ENCODE results near the gene ITGB7. TPM values are rescaled to one million over a fixed set of nuclear protein-coding genes. Genes with fewer than 3 reads are reported as not detected.

Gene ITGB7
- total and polyA plus RNA-seq, 2 donors (not counting 3 experiments of a cell fraction or from before 2014, with no cell fraction given) = 0.17 TPM; not detected in 1

GRCh38 chr12:53229454-53229853, 22.4 kb upstream of the ITGB7 start:
- DNase-seq (ENCODE audit: low read depth, low spot score) (no peak), FAIRE-seq (no peak)
- dilution Hi-C loops (cut with MboI; ENCODE audit: extremely low pct_ligation_motif_present, low sequenced_read_pairs) (no loop called here), intact Hi-C loops (cut with micrococcal nuclease) (no loop called here)
- CTCF ChIA-PET = interaction anchor here (0.8 to 2.0 kb wide), 3 partner anchors 9 to 66 kb away, joined by 3 to 5 read pairs (median 4); partner anchors contain the start of gene PFDN5
- Histone ChIP-seq H3K27me3 (ENCODE audit: control insufficient read depth in 2 of 2, insufficient read depth in 2 of 2, low read length in 2 of 2) (peaks cover 8 to 10% of the 10 kb centered on the region in 2 experiments), H3K79me2 (ENCODE audit: control insufficient read depth, insufficient read depth, low read length) (no peaks in the 10 kb centered on the region), H3K9me1 (replicated peaks; ENCODE audit: control insufficient read depth, extremely low read depth, insufficient read depth, low read length) (no peaks in the 10 kb centered on the region), H3K9me3 (replicated peaks; ENCODE audit: control insufficient read depth, insufficient read depth, low read length) (no peaks in the 10 kb centered on the region), H2AFZ (ENCODE audit: low read depth, low read length) (no peak overlapping the region), H3K4me2 (ENCODE audit: insufficient read depth, low read length) (no peak overlapping the region), H3K4me3 (replicated peaks in 1 of 3; ENCODE audit: insufficient read depth in 1 of 3, low read depth in 1 of 3, low read length in 3 of 3) (no peak overlapping the region), H3K4me1 (ENCODE audit: control insufficient read depth, extremely low read depth, insufficient read depth, low read length) (no peaks in the 10 kb centered on the region), H3K36me3 (ENCODE audit: control insufficient read depth in 2 of 2, extremely low read depth in 1 of 2, insufficient read depth in 2 of 2, low read length in 2 of 2) (no peaks in the 10 kb centered on the region), H3K9ac (replicated peaks; ENCODE audit: extremely low read depth, insufficient read depth, low read length) (no peak overlapping the region), H3K27ac (ENCODE audit: insufficient read depth, low read depth, low read length) (no peak overlapping the region), H4K20me1 (replicated peaks; ENCODE audit: control insufficient read depth, extremely low read depth, insufficient read depth, low read length) (no peaks in the 10 kb centered on the region)
- POLR2A ChIA-PET = no interaction called here
- TF ChIP-seq CTCF (IDR thresholded peaks at IDR 0.05; ENCODE audit: extremely low read depth in 1 of 2, insufficient read depth in 1 of 2, low read depth in 1 of 2, low read length in 2 of 2) = no peak
- TF ChIP-seq POLR2AphosphoS5 (IDR thresholded peaks at IDR 0.05; ENCODE audit: insufficient read depth, low read depth, low read length) = no peak
- no peak for TF ChIP-seq EZH2 (IDR thresholded peaks at IDR 0.05; ENCODE audit: borderline replicate concordance, low read depth, low read length, severe bottlenecking)
- TF ChIP-seq MYC (IDR thresholded peaks at IDR 0.05; ENCODE audit: low read depth, low read length) = no peak
- TF ChIP-seq GATA2 (IDR thresholded peaks at IDR 0.05; ENCODE audit: insufficient read depth, insufficient read length, low read depth, low read length) = no peak
- TF ChIP-seq POLR2A (IDR thresholded peaks at IDR 0.05; ENCODE audit: low read depth, low read length) = no peak
- no peak for TF ChIP-seq FOS (IDR thresholded peaks at IDR 0.05; ENCODE audit: borderline replicate concordance, insufficient read depth, low read length)
- no peak for TF ChIP-seq JUN (IDR thresholded peaks at IDR 0.05; ENCODE audit: borderline replicate concordance, insufficient read depth, insufficient read length, low read depth)
- TF ChIP-seq MAX (IDR thresholded peaks at IDR 0.05; ENCODE audit: insufficient read depth, insufficient read length) = no peak
- no TSS peak for BruUV-seq (replicated peaks)

Data from endothelial cell of umbilical vein (primary cell).